Left lung (tissue), 10 donors: ENCODE measurements around the gene ACTR1A. TPM values are rescaled to one million over a fixed set of nuclear protein-coding genes. Genes with fewer than 3 reads are reported as not detected.

ENCODE experiments used
- ATAC-seq: fragments of 200-7000 bp; cut with Tn5 transposase; one replicate; pipeline ENCODE4 v1.9.1; 2020; ENCODE audit warnings: moderate library complexity
- DNase-seq, 4 donors: peaks; one replicate each; pipeline ENCODE4 v3.0.0-alpha.2; 2013 to 2020
- H3K27ac ChIP-seq, 2 donors: fragments of 200-600 bp; sonication (generic) in 1 of 2; one replicate each; pipeline versions ENCODE4 v1.5.0 to v1.8.0; 2020 to 2021
- H3K27me3 ChIP-seq, 2 donors: fragments of 200-600 bp; sonication (generic) in 1 of 2; one replicate each; pipeline versions ENCODE4 v1.5.0 to v1.8.0; 2020 to 2021
- H3K36me3 ChIP-seq, 2 donors: fragments of 200-600 bp; sonication (generic) in 1 of 2; one replicate each; pipeline versions ENCODE4 v1.5.0 to v1.8.0; 2020 to 2021
- H3K4me1 ChIP-seq, 2 donors: fragments of 200-600 bp; one replicate each; pipeline ENCODE4 v1.8.0; 2021
- H3K4me3 ChIP-seq, 2 donors: fragments of 200-600 bp; sonication (generic) in 1 of 2; one replicate each; pipeline versions ENCODE4 v1.5.0 to v1.8.0; 2020 to 2021; ENCODE audit warnings: mild to moderate bottlenecking in 1 of 2
- H3K9me3 ChIP-seq, 2 donors: fragments of 200-600 bp; sonication (generic) in 1 of 2; one replicate each; pipeline versions ENCODE4 v1.5.0 to v1.8.0; 2020 to 2021
- intact Hi-C, 2 donors: fragments of 100-400 bp; cut with DNase I; formaldehyde crosslinking; loops; one replicate each; pipeline versions ENCODE4 v1.11.2 to v1.14.2; 2022
- polyA plus RNA-seq, 6 donors: library from polyadenylated mRNA; unstranded; fragments of 120-200 nt; gene quantifications; one replicate each; pipeline ENCODE4 v1.2.1, GENCODE V29; 2013; ENCODE audit not compliant: insufficient read length in 6 of 6
- total RNA-seq, 2 donors: library from RNA; stranded (reverse); fragmentation: NEBNext Ultra II Directional; extraction: Animal tissue kit (Norgen Biotek cat#: 25700); gene quantifications; one replicate each; pipeline ENCODE4 v1.2.1, GENCODE V29; 2021
- TF ChIP-seq, protein P1 (sequence below), 2 donors: fragments of 200-600 bp; sonication (generic) in 1 of 2; IDR thresholded peaks; one replicate each; pipeline versions ENCODE4 v1.5.0 to v1.8.0; 2021; ENCODE audit warnings: antibody characterized with exemption in 2 of 2
- donor health status: DM: no; HTN: yes; CAD: no.
- donor health status: DM: no; HTN: no; CAD: no.

Gene ACTR1A
- total and polyA plus RNA-seq, 8 donors = 78.4 to 122 (median 85.9) TPM

DNA sequence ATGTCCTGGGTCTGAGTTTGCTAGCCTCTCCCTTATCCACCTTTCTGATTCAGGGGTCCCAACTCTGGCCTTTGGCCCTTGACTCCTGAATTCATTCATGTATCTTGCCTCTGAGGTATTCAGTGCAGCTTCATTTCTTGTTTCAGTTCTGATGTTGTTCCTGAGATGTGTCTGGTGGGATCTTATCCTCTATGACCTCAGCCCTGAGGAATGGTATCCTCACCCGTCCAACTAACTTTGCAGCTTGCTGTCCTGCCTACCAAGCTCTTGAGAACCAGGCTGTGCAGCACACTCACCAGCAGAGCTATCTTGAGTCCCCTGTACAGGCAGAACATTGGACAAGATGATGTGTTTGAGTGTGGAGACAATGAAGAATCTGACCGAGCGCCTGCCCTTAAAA is 15.0 kb upstream of the ACTR1A start:
- no peak for DNase-seq
- H3K9me3 ChIP-seq = no peaks in the 10 kb centered on the region
- no peaks in the 10 kb centered on the region for H3K27me3 ChIP-seq
- no peak for ATAC-seq
- H3K4me1 ChIP-seq = no peaks in the 10 kb centered on the region
- intact Hi-C loops = no loop called here
- no peak overlapping the region for H3K4me3 ChIP-seq
- H3K36me3 ChIP-seq = peaks cover 0 to 32% of the 10 kb centered on the region in 2 donors
- no peak overlapping the region for H3K27ac ChIP-seq
- TF ChIP-seq, protein P1, sequence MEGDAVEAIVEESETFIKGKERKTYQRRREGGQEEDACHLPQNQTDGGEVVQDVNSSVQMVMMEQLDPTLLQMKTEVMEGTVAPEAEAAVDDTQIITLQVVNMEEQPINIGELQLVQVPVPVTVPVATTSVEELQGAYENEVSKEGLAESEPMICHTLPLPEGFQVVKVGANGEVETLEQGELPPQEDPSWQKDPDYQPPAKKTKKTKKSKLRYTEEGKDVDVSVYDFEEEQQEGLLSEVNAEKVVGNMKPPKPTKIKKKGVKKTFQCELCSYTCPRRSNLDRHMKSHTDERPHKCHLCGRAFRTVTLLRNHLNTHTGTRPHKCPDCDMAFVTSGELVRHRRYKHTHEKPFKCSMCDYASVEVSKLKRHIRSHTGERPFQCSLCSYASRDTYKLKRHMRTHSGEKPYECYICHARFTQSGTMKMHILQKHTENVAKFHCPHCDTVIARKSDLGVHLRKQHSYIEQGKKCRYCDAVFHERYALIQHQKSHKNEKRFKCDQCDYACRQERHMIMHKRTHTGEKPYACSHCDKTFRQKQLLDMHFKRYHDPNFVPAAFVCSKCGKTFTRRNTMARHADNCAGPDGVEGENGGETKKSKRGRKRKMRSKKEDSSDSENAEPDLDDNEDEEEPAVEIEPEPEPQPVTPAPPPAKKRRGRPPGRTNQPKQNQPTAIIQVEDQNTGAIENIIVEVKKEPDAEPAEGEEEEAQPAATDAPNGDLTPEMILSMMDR (IDR thresholded peaks at IDR 0.05) = no peak

DNA sequence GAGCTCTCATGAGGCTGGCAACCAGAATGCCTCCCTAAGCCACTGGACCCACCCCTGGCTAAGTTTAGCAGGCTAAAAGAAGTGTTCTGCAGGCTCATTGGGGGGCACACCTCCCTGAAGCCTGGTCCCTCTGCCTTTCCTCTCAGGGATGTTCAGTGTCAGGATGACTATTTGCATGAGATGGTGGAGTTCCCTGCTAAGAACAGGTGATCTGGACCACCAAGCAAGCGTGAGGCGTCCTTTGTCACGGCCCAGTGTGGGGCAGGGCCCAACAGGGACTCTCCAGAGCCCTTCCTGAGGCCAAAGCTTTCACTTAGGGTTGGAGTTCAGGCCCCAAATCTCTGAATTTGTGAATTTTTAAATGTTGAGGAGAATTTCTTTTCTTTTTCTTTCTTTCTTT is 13.2 kb upstream of the ACTR1A start:
- Histone ChIP-seq H3K27ac (no peak overlapping the region), H3K4me1 (peaks cover 0 to 10% of the 10 kb centered on the region in 2 donors), H3K9me3 (no peaks in the 10 kb centered on the region), H3K36me3 (peaks cover 0 to 43% of the 10 kb centered on the region in 2 donors), H3K4me3 (no peak overlapping the region), H3K27me3 (no peaks in the 10 kb centered on the region)
- no peak for ATAC-seq
- DNase-seq = no peak
- intact Hi-C loops = no loop called here
- TF ChIP-seq, protein P1 (IDR thresholded peaks at IDR 0.05) = no peak

DNA sequence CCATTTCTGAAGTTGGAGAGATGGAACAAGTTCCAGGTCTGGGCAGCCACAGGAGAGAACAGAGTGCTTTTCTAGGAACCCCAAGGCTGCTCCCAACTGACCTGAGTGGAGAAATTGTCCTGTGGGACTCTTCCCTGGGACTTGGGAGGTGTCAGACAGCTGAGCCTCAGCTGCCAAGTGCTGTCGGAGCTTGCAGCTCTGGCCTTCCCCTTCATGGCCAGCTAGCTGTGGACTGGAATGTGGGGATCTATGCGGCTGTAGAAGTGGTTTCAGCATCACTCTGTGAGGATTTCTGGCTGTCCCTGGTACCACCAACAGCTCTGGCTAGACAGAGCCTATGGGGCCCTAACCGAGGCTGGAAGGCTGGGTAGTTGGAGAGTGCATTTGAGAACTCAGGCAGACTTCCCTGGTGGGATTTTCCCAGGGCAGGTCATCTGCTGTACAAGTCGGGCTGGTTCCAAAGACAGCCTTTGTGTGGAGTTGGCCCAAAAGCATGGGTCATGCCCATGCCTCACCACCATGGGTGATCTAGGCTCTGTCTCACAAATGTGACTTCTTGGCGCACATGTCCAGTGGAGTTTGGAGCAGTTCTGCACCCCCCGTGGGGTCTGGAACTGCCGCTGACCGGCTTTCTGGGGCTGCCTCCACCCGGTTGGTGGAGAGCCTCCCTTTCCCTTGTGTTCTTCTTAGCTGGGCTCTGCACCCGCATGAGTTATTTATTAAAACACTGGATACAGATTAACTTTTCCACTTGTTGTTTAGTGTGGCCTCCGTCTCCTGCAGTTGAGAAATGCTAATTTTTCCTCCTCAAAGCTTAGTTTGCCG is 12.2 kb upstream of the ACTR1A start:
- Histone ChIP-seq H3K27ac (no peak overlapping the region), H3K9me3 (no peaks in the 10 kb centered on the region), H3K27me3 (no peaks in the 10 kb centered on the region), H3K4me1 (peaks cover 3 to 15% of the 10 kb centered on the region in 2 donors), H3K4me3 (no peak overlapping the region), H3K36me3 (peaks cover 0 to 54% of the 10 kb centered on the region in 2 donors)
- TF ChIP-seq, protein P1 (IDR thresholded peaks at IDR 0.05) = no peak
- DNase-seq (no peak), ATAC-seq (no peak)
- intact Hi-C loops = no loop called here

DNA sequence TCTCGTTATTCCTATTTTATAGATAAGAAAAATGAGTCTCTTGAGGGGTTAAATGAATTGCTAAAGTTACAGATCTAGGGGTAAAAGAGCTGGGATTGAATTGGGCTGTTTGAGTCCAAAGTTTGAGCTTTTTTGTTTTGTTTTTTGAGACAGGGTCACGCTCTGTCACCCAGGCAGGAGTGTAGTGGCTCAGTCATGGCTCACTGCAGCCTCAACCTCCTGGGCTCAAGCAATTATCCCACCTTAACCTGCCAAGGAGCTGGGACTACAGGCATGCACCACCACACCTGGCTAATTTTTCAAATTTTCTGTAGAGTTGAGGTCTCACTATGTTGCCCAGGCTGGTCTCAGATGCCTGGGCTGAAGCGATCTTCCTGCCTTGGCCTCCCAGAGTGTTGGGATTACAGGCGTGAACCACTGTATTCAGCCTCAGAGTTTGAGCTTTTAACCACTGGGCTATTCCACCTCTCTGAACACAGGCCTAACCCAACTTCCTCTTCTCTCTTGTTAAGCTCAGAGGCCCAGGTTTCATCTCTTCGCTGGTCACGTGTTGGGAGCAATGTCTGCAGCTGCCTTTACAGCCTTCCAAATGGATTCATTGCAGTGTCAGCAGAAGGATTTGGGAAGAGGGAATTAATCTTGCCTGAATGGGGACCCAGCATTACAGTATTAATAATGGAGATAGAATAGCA is 9.2 kb upstream of the ACTR1A start:
- Histone ChIP-seq H3K27ac (peak overlapping the region in 1 of 2 donors; percentile 45), H3K4me3 (no peak overlapping the region), H3K4me1 (peaks cover 17 to 41% of the 10 kb centered on the region in 2 donors), H3K36me3 (peaks cover 0 to 58% of the 10 kb centered on the region in 2 donors), H3K27me3 (no peaks in the 10 kb centered on the region), H3K9me3 (no peaks in the 10 kb centered on the region)
- ATAC-seq = peak; percentile 37
- no peak for DNase-seq
- TF ChIP-seq, protein P1 (IDR thresholded peaks at IDR 0.05) = no peak
- intact Hi-C loops = no loop called here

DNA sequence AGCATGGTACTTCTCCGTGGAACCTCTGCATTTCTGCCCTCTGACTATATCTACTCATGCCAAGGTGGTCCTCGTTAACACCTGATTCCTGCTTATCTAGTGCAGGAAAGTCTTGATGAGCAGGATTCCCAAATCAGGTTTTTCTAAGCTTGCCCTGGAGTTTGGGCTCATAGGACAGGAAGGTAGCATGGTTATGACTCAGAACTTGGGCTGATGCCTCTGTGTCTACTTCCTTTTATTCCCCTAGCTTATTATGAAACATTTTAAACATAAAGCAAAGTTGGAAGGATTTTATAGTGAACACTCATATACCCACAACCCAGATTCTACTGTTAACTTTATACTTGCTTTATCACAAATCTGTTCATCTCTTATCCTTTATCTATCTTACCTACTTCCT is 6.9 kb upstream of the ACTR1A start:
- Histone ChIP-seq H3K9me3 (no peaks in the 10 kb centered on the region), H3K4me1 (peaks cover 28 to 63% of the 10 kb centered on the region in 2 donors), H3K27ac (peak overlapping the region in 1 of 2 donors; percentile 39), H3K27me3 (no peaks in the 10 kb centered on the region), H3K36me3 (peaks cover 0 to 50% of the 10 kb centered on the region in 2 donors), H3K4me3 (no peak overlapping the region)
- TF ChIP-seq, protein P1 (IDR thresholded peaks at IDR 0.05) = no peak
- ATAC-seq = peak; percentile 4
- intact Hi-C loops = loop anchor here in 1 of 2 donors (10.0 kb wide), 1 partner anchor 75 kb away; no protein-coding TSS in a partner anchor
- DNase-seq = no peak
